OCI-LY1 (cell line): ENCODE measurements around the gene IGFL2.
"Not testable (repeated sequence)": the region's sequence is repeated elsewhere in the genome, so short reads cannot be mapped to it uniquely, and the experiment has no call there.

Source experiments
- H2AFZ ChIP-seq: fragments of 200-600 bp; sonication (generic), shearing (Covaris generic); 2 replicates; pipeline ENCODE4 v1.6.0; 2014; ENCODE audit warnings: antibody characterized with exemption, mild to moderate bottlenecking, low read length
- H3F3A ChIP-seq: fragments of 200-600 bp; sonication (generic), shearing (Covaris generic); 2 replicates; pipeline ENCODE4 v1.6.0; 2014; ENCODE audit warnings: mild to moderate bottlenecking, antibody characterized with exemption, low read length, moderate library complexity; ENCODE audit not compliant: insufficient read depth
- H3K27ac ChIP-seq: fragments of 200-600 bp; sonication (generic); 2 replicates; pipeline ENCODE4 v1.5.1; 2014; ENCODE audit warnings: low read length, mixed run types, mild to moderate bottlenecking, low read depth; ENCODE audit not compliant: poor library complexity, severe bottlenecking
- H3K27me3 ChIP-seq: fragments of 200-600 bp; sonication (generic); 2 replicates; pipeline ENCODE4 v1.6.0; 2014; ENCODE audit warnings: antibody characterized with exemption, mild to moderate bottlenecking, low read length, moderate library complexity; ENCODE audit not compliant: insufficient read depth
- H3K36me3 ChIP-seq: fragments of 200-600 bp; sonication (generic); 2 replicates; pipeline ENCODE4 v1.6.1; 2014; ENCODE audit warnings: mild to moderate bottlenecking, antibody characterized with exemption, low read length, moderate library complexity, mixed read lengths; ENCODE audit not compliant: insufficient read depth
- H3K4me1 ChIP-seq: fragments of 200-600 bp; sonication (generic); 2 replicates; pipeline ENCODE4 v1.5.1; 2014; ENCODE audit warnings: mild to moderate bottlenecking, low read length, moderate library complexity; ENCODE audit not compliant: insufficient read depth, severe bottlenecking
- H3K4me2 ChIP-seq: fragments of 200-600 bp; sonication (generic), shearing (Covaris generic); 2 replicates; pipeline ENCODE4 v1.6.1; 2014; ENCODE audit warnings: low read length
- H3K4me3 ChIP-seq: fragments of 200-600 bp; sonication (generic); 2 replicates; pipeline ENCODE4 v1.5.1; 2014; ENCODE audit warnings: low read length, low read depth, mild to moderate bottlenecking, mixed read lengths; ENCODE audit not compliant: poor library complexity, severe bottlenecking
- H3K79me2 ChIP-seq: fragments of 200-600 bp; shearing (Covaris generic); 2 replicates; pipeline ENCODE4 v1.6.1; 2016; ENCODE audit warnings: mixed run types, low read length, mixed read lengths; ENCODE audit not compliant: insufficient read depth
- H3K9ac ChIP-seq: fragments of 200-600 bp; sonication (generic), shearing (Covaris generic); 2 replicates; pipeline ENCODE4 v1.6.1; 2014; ENCODE audit warnings: mild to moderate bottlenecking, low read length, mixed read lengths
- H3K9me2 ChIP-seq: fragments of 200-600 bp; sonication (generic), shearing (Covaris generic); 2 replicates; pipeline ENCODE4 v1.6.1; 2014; ENCODE audit warnings: low read depth, mild to moderate bottlenecking, low read length, mixed read lengths
- H3K9me3 ChIP-seq: fragments of 200-600 bp; shearing (Covaris generic); 2 replicates; pipeline ENCODE4 v1.6.1; 2014; ENCODE audit warnings: low read length, mixed read lengths
- H4K20me1 ChIP-seq: fragments of 200-600 bp; sonication (generic), shearing (Covaris generic); 2 replicates; pipeline ENCODE4 v1.6.0; 2016; ENCODE audit warnings: mild to moderate bottlenecking, low read length; ENCODE audit not compliant: insufficient read depth
- CTCF ChIP-seq: fragments of 200-600 bp; sonication (generic), shearing (Covaris generic); IDR thresholded peaks from 2 replicates; pipeline ENCODE4 v1.5.1; 2017; ENCODE audit warnings: mild to moderate bottlenecking, antibody characterized with exemption, low read length, moderate library complexity, mixed read lengths
- EZH2 ChIP-seq: fragments of 200-600 bp; sonication (generic), shearing (Covaris generic); IDR thresholded peaks from 2 replicates; pipeline ENCODE4 v1.8.0; 2017; ENCODE audit warnings: borderline replicate concordance, mixed run types, mild to moderate bottlenecking, antibody characterized with exemption, low read length, moderate library complexity, mixed read lengths

IGFL2 gene

GRCh38 chr19:46191356-46191755 lies 43.3 kb downstream of the IGFL2 start:
- no peak overlapping the region for H2AFZ ChIP-seq
- no peak overlapping the region for H3K27ac ChIP-seq
- no peak overlapping the region for H3K9ac ChIP-seq
- no peaks in the 10 kb centered on the region for H3K9me3 ChIP-seq
- no peak overlapping the region for H3K4me3 ChIP-seq
- TF ChIP-seq CTCF (no peak), EZH2 (no peak)
- H3K9me2 ChIP-seq: no peaks in the 10 kb centered on the region
- no peaks in the 10 kb centered on the region for H3K4me1 ChIP-seq
- no peaks in the 10 kb centered on the region for H3K36me3 ChIP-seq
- no peaks in the 10 kb centered on the region for H4K20me1 ChIP-seq
- no peaks in the 10 kb centered on the region for H3K79me2 ChIP-seq
- no peaks in the 10 kb centered on the region for H3F3A ChIP-seq
- no peaks in the 10 kb centered on the region; the same call in 1 of the 2 replicates for H3K27me3 ChIP-seq
- H3K4me2 ChIP-seq: no peak overlapping the region

DNA sequence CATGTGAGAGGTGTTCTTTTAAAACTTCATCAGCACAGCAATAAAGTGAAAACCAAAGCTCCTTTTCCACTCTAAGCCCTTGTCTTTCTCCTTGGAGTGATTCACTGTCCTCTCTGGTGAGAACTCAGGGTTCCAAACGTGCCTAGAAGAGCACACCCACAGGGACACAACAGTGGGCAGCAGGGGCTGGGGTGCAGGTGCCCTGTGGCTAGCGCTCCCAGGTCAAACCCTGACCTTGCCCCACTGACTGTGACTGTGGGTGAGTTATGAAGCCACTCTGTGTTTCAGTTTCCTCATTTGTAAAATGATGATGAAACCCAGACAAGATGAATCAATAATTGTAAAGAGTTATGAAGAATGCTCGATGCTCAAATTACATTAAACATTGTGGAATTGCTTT lies 43.9 kb downstream of the IGFL2 start:
- no peak for TF ChIP-seq CTCF
- no peak for TF ChIP-seq EZH2
- no peak overlapping the region for H3K4me2 ChIP-seq
- H2AFZ ChIP-seq: no peak overlapping the region
- no peaks in the 10 kb centered on the region for H3K4me1 ChIP-seq
- no peaks in the 10 kb centered on the region for H3F3A ChIP-seq
- no peaks in the 10 kb centered on the region for H3K9me2 ChIP-seq
- no peak overlapping the region for H3K27ac ChIP-seq
- H3K9me3 ChIP-seq: no peaks in the 10 kb centered on the region
- H3K79me2 ChIP-seq: no peaks in the 10 kb centered on the region
- H4K20me1 ChIP-seq: no peaks in the 10 kb centered on the region
- no peak overlapping the region for H3K4me3 ChIP-seq
- H3K36me3 ChIP-seq: no peaks in the 10 kb centered on the region
- H3K9ac ChIP-seq: no peak overlapping the region
- no peaks in the 10 kb centered on the region; the same call in 1 of the 2 replicates for H3K27me3 ChIP-seq

DNA sequence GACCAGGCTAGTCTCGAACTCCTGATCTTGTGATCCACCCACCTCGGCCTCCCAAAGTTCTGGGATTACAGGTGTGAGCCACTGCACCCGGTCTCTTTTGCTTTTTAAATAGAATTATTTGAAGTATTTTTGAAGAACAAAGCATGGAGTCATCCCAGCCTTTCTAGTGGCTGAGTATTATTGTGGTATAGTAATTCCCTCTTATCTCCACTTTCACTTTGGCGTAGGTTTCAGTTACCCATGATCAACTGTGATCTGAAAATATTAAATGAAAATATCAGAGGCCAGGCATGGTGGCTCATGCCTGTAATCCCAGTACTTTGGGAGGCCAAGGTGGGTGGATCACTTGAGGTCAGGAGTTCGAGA lies 44.6 kb downstream of the IGFL2 start:
- H3K27me3 ChIP-seq, H3K9me3 ChIP-seq, H3K9me2 ChIP-seq, H3K27ac ChIP-seq, H2AFZ ChIP-seq, H3F3A ChIP-seq, H3K4me3 ChIP-seq, H3K79me2 ChIP-seq, H3K4me2 ChIP-seq, H4K20me1 ChIP-seq, H3K4me1 ChIP-seq, H3K36me3 ChIP-seq, H3K9ac ChIP-seq: not testable (repeated sequence)

- Histone ChIP-seq H3K36me3 (no peaks in the 10 kb centered on the region), H3K4me2 (no peak overlapping the region), H4K20me1 (no peaks in the 10 kb centered on the region), H3K4me1 (no peaks in the 10 kb centered on the region), H3K9me2 (no peaks in the 10 kb centered on the region), H3K9me3 (no peaks in the 10 kb centered on the region), H3K79me2 (no peaks in the 10 kb centered on the region), H3K4me3 (no peak overlapping the region), H3K27ac (no peak overlapping the region), H3K9ac (no peak overlapping the region), H3F3A (no peaks in the 10 kb centered on the region), H2AFZ (no peak overlapping the region), H3K27me3 (no peaks in the 10 kb centered on the region; the same call in 1 of the 2 replicates)
- TF ChIP-seq CTCF: no peak
These were observed 45.1 kb downstream of the IGFL2 start for GRCh38 chr19:46192992-46193650.
